Fibroblast of lung (primary cell): ENCODE results near the gene TSC22D2. TPM values are rescaled to one million over a fixed set of nuclear protein-coding genes. Genes with fewer than 3 reads are reported as not detected.
"Not testable (repeated sequence)": the region's sequence is repeated elsewhere in the genome, so short reads cannot be mapped to it uniquely, and the experiment has no call there.

Source experiments
- DNase-seq, 2 donors: peaks; one replicate each; pipeline versions ENCODE4 v3.0.0 to v3.0.0-alpha.2; 2010; ENCODE audit warnings: low read depth in 2 of 2
- H2AFZ ChIP-seq: 2 replicates; pipeline ENCODE4 v1.5.1; 2012; ENCODE audit warnings: low read length, control low read depth, inconsistent platforms
- H3K27ac ChIP-seq: 2 replicates; pipeline ENCODE4 v1.5.1; 2011; ENCODE audit warnings: low read length, control low read depth; ENCODE audit not compliant: insufficient read depth
- H3K27me3 ChIP-seq: 2 replicates; pipeline ENCODE4 v1.5.1; 2011; ENCODE audit warnings: mild to moderate bottlenecking, low read length; ENCODE audit not compliant: control insufficient read depth, insufficient read depth
- H3K36me3 ChIP-seq: 2 replicates; pipeline ENCODE4 v1.5.1; 2011; ENCODE audit warnings: low read length; ENCODE audit not compliant: control insufficient read depth, insufficient read depth
- H3K4me1 ChIP-seq: 2 replicates; pipeline ENCODE4 v1.5.1; 2011; ENCODE audit warnings: low read length; ENCODE audit not compliant: control insufficient read depth, insufficient read depth; ENCODE audit errors: extremely low read depth
- H3K4me2 ChIP-seq: 2 replicates; pipeline ENCODE4 v1.5.1; 2011; ENCODE audit warnings: low read length, control low read depth; ENCODE audit not compliant: insufficient read depth; ENCODE audit errors: extremely low read depth
- H3K4me3 ChIP-seq, 4 experiments: fragments of 200-600 bp in 1 of 4; sonication (generic) in 1 of 4; replicated peaks in 1 of 4; 2 replicates each; pipeline ENCODE4 v1.5.1; 2011 to 2016; ENCODE audit warnings: low read length in 4 of 4, low read depth in 3 of 4, mild to moderate bottlenecking in 3 of 4, control low read depth in 2 of 4, inconsistent platforms in 1 of 4, mixed read lengths in 1 of 4; ENCODE audit not compliant: insufficient read depth in 1 of 4; ENCODE audit errors: control extremely low read depth in 1 of 4
- H3K79me2 ChIP-seq: 2 replicates; pipeline ENCODE4 v1.5.1; 2012; ENCODE audit warnings: mild to moderate bottlenecking, low read length, inconsistent platforms; ENCODE audit not compliant: control insufficient read depth, insufficient read depth
- H3K9ac ChIP-seq: 2 replicates; pipeline ENCODE4 v1.5.1; 2011; ENCODE audit warnings: mild to moderate bottlenecking, low read length, control low read depth; ENCODE audit not compliant: insufficient read depth
- H3K9me3 ChIP-seq: 2 replicates; pipeline ENCODE4 v1.5.1; 2012; ENCODE audit warnings: low read depth, low read length; ENCODE audit not compliant: control insufficient read depth, insufficient read depth
- H4K20me1 ChIP-seq: 2 replicates; pipeline ENCODE4 v1.5.1; 2011; ENCODE audit warnings: low read length; ENCODE audit not compliant: control insufficient read depth, insufficient read depth; ENCODE audit errors: extremely low read depth
- EZH2 ChIP-seq: IDR thresholded peaks from 2 replicates; pipeline ENCODE4 v1.5.1; 2012; ENCODE audit warnings: low read length, control low read depth, mild to moderate bottlenecking; ENCODE audit errors: missing control alignments
- polyA plus RNA-seq, 2 donors: library from polyadenylated mRNA; depleted of rRNA in 1 of 2; stranded (reverse) in 1 of 2; unstranded in 1 of 2; fragments of >200 nt; gene quantifications; 2 replicates each; pipeline ENCODE4 v1.2.1, GENCODE V29; 2011 to 2012; ENCODE audit warnings: missing spikeins in 1 of 2
- total RNA-seq: library from RNA; depleted of rRNA; stranded (reverse); fragments of >200 nt; gene quantifications from 2 replicates; pipeline ENCODE4 v1.2.1, GENCODE V29; 2014
- TF ChIP-seq, protein P1 (sequence below), 2 donors: IDR thresholded peaks in 1 of 2; conservative IDR thresholded peaks in 1 of 2; 1 replicate in 1 of 2; 2 replicates in 1 of 2; pipeline ENCODE4 v1.5.1; 2011 to 2012; ENCODE audit warnings: low read length in 2 of 2, control low read depth in 1 of 2, inconsistent platforms in 1 of 2, low read depth in 1 of 2, mild to moderate bottlenecking in 1 of 2

TSC22D2 gene
- total and polyA plus RNA-seq, 2 donors (not counting 1 experiment from before 2014, with no cell fraction given) = 23.6 to 29.3 TPM

DNA sequence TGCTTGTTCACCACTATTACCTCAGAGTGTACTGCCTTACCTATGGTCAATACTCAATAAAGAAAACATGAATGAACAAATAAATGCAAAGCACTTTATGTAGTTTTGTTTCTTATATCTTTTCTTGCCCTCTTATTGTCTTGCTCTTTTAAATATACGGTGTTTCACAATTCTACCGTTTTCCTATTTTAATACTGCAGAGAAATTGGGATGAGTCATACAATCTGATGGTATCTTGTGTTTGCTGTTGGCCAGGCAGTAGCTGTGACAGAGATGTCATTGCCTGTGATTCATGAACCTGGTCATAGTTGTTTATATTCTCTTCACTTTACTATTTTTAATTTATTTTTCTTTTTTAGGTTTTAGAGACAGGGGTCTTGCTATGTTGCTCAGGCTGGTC is 89.9 kb downstream of the TSC22D2 start:
- no peaks in the 10 kb centered on the region for H4K20me1 ChIP-seq
- H2AFZ ChIP-seq = no peak overlapping the region
- no peak overlapping the region for H3K9ac ChIP-seq
- no peaks in the 10 kb centered on the region for H3K9me3 ChIP-seq
- no peak overlapping the region for H3K4me2 ChIP-seq
- no peaks in the 10 kb centered on the region for H3K27me3 ChIP-seq
- H3K4me3 ChIP-seq = no peak overlapping the region
- peak; percentile 48 to 68 for DNase-seq
- TF ChIP-seq, protein P1, sequence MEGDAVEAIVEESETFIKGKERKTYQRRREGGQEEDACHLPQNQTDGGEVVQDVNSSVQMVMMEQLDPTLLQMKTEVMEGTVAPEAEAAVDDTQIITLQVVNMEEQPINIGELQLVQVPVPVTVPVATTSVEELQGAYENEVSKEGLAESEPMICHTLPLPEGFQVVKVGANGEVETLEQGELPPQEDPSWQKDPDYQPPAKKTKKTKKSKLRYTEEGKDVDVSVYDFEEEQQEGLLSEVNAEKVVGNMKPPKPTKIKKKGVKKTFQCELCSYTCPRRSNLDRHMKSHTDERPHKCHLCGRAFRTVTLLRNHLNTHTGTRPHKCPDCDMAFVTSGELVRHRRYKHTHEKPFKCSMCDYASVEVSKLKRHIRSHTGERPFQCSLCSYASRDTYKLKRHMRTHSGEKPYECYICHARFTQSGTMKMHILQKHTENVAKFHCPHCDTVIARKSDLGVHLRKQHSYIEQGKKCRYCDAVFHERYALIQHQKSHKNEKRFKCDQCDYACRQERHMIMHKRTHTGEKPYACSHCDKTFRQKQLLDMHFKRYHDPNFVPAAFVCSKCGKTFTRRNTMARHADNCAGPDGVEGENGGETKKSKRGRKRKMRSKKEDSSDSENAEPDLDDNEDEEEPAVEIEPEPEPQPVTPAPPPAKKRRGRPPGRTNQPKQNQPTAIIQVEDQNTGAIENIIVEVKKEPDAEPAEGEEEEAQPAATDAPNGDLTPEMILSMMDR (conservative IDR thresholded peaks at IDR 0.05 in 1 of 2, IDR thresholded peaks at IDR 0.05 in 1 of 2; ENCODE audit: low read depth in 1 of 2, low read length in 2 of 2) = no peak
- TF ChIP-seq EZH2 = no peak
- H3K4me1 ChIP-seq = no peaks in the 10 kb centered on the region
- no peaks in the 10 kb centered on the region for H3K79me2 ChIP-seq
- H3K27ac ChIP-seq = no peak overlapping the region
- H3K36me3 ChIP-seq = no peaks in the 10 kb centered on the region

DNA sequence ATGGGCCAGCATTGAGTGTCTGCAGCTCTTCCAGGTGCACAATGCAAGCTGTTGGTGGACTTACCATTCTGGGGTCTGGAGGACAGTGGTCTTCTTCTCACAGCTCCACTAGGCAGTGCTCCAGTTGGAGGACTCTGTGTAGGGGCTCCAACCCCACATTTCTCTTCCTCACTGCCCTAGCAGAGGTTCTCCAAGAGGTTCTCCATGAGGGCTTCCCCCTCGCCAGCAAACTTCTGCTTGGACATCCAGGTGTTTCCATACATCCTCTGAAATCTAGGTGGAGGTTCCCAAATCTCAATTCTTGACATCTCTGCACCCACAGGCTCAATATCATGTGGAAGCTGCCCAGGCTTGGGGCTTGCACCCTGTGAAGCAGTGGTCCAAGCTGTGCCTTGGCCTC is 92.9 kb downstream of the TSC22D2 start:
- not testable (repeated sequence) for H2AFZ ChIP-seq, H3K9me3 ChIP-seq, H3K4me1 ChIP-seq, H3K9ac ChIP-seq, H3K79me2 ChIP-seq, H3K27ac ChIP-seq, H3K4me2 ChIP-seq, H3K27me3 ChIP-seq, H3K4me3 ChIP-seq, DNase-seq, H3K36me3 ChIP-seq, H4K20me1 ChIP-seq

DNA sequence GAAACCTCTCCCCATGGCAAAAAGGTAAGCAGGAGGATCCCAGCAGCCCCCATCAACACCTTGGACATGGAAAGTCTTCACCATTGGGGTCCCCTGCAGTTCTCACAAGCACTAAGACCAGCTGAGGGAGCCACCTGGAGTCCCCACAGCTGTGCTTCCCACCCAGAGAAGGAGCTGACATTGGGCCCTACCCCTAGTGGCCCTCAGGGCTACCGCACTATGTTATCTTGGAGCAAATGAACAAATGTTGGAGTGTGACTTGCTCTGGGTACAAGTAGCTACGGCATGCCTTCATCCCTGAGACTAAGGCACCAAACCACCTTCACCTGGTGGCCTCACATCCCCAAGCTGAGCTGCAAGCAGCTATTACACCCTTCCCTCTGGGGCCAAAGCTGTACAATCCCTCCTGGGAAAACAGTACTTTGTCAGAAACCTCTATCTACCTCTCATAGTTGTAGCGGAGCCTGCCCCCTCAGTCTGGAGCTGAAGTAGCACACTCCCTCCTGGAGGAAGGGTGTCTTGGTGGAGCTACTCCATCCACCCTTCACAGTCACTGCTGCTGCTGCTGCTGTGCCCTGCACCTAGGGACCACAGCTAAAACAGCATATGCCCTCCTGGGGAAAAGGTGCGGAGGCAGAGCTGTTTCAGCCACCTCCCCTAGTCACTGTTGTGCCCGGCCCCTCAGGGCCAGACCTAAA is 95.5 kb downstream of the TSC22D2 start:
- H3K4me3 ChIP-seq = no peak overlapping the region
- no peak overlapping the region for H3K4me2 ChIP-seq
- no peak overlapping the region for H3K27ac ChIP-seq
- H3K27me3 ChIP-seq = no peaks in the 10 kb centered on the region
- H4K20me1 ChIP-seq = no peaks in the 10 kb centered on the region
- DNase-seq = no peak
- TF ChIP-seq, protein P1 (conservative IDR thresholded peaks at IDR 0.05 in 1 of 2, IDR thresholded peaks at IDR 0.05 in 1 of 2; ENCODE audit: low read depth in 1 of 2, low read length in 2 of 2) = no peak
- no peak for TF ChIP-seq EZH2
- H3K4me1 ChIP-seq = no peaks in the 10 kb centered on the region
- no peaks in the 10 kb centered on the region for H3K36me3 ChIP-seq
- no peaks in the 10 kb centered on the region for H3K79me2 ChIP-seq
- no peak overlapping the region for H2AFZ ChIP-seq
- H3K9me3 ChIP-seq = no peaks in the 10 kb centered on the region
- no peak overlapping the region for H3K9ac ChIP-seq
